Fibroblast of upper back skin (primary cell): Measurements from ENCODE around the gene STK33.

Experiments used
- DNase-seq: peaks from one replicate; pipeline ENCODE4 v3.0.0-alpha.2; 2013

Gene STK33

GRCh38 chr11:8601376-8602133, 7.5 kb upstream of the STK33 start:
- DNase-seq = no peak

GRCh38 chr11:8598506-8598905, 4.5 kb upstream of the STK33 start:
- no peak for DNase-seq

DNA sequence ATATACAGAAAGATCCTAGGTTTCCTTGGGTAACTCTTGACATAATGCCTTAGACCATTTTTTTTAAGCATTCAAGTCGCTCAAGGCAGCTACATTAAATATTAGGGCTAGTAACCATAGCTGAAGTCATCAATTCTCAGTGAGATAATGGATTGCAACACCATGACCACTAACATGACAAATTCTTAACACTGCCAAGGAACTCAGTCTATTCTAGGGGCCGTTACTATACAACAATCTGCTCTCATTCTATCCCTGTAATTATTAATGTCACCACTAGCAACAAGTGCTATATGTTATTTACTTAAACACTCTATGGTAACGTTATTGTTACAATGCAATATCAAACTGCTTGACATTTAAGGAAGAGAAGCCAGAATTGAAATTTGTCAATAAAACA, 3.2 kb upstream of the STK33 start:
- DNase-seq = peak; percentile 72

GRCh38 chr11:8596504-8597046, 2.5 kb upstream of the STK33 start:
- DNase-seq = no peak

DNA sequence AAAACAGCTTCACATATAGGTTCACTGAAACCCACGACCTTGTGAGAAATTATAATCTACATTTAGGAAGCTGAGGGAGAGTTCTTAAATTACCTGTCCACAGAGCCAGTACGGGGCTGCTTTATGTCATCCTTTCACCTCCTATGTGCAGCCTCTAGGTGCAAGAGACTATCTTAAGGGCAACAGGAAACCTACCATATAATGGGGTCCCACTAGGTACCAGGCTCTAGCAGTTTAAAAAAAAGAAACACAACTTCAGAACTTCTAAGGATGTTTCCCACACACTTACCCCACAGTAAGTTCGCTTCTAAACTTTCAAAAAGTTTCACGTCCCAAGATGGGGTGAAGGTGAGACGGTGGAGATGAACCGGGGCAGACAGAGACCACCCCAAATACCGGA, 573 bp downstream of the STK33 start:
- DNase-seq = no peak

GRCh38 chr11:8587915-8588314, 6.1 kb downstream of the STK33 start:
- DNase-seq = no peak

- no peak for DNase-seq
These were observed 7.2 kb downstream of the STK33 start for GRCh38 chr11:8586805-8587204.

GRCh38 chr11:8586184-8586583, 7.8 kb downstream of the STK33 start:
- no peak for DNase-seq

DNA sequence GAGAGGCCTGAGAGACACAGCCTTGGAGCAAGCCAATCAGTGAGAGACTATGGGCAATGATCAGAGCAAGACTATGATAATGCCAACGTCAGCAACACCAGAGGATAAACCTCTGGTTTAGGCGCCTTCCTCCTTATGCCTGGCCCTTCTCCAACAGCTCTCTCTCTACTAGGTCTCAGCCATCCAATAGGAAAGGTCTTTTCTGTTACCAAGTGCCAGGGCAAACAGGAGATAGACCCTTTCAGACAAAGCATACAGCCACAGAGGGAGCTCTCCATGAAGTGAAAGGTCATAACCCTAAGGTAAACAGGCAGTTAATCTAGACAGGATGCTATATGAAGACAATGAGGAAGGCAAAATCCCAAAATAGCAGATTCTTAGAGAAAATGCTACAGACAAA, 9.5 kb downstream of the STK33 start:
- DNase-seq = no peak

DNA sequence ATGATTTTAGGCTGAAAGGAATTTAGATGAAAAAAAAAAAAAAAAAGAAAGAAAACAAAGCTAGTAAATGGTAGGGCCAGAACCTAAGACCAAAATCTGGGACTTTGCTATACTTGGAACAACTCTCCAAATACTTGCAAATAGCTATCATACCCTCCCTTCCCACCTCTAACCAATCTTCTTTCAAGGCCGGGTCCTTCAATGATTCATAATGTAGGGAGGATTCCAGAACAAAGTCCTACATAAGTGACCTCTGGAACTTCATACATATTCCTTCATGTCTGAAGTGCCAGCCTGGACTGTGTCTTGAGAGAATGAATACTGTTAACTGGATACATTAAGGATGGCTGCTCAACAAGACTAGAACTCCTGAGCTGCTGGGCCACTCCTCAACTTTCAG, 9.9 kb downstream of the STK33 start:
- peak; percentile 67 for DNase-seq

GRCh38 chr11:8581300-8581699, 12.7 kb downstream of the STK33 start:
- DNase-seq = no peak

GRCh38 chr11:8577791-8578581, 16.0 kb downstream of the STK33 start:
- peak; percentile 24 for DNase-seq

GRCh38 chr11:8574798-8575197, 19.2 kb downstream of the STK33 start:
- no peak for DNase-seq

- no peak for DNase-seq
These were observed 20.3 kb downstream of the STK33 start for GRCh38 chr11:8573777-8574176.

DNA sequence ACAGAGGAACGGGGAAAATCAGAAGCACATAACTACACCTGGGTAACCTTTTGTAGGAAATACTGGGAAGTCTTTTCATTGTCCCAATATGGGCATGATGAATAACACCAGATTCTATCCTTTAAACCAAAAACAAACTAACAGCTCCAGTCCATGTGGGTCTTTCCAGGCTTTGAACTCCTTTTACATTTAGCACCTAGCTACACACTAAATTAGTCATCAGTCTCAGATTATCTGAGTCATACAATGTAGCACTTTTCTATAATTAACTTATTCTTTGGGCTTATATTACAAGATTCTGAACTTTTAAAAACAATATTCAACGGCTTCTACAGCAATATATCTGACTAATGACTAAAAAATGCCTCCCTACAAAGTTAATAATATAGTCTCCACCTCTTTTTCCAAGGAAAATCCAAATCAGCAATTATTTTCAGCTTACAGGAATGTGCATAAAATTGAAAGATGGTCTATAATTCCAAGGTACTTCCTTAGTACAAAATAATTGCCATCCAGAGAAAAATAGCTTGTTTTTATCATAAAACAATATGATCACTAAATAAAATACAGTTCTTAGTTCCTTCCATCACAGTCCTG, 26.3 kb downstream of the STK33 start:
- peak; percentile 42 for DNase-seq

GRCh38 chr11:8566613-8567210, 27.3 kb downstream of the STK33 start:
- peak; percentile 52 for DNase-seq

DNA sequence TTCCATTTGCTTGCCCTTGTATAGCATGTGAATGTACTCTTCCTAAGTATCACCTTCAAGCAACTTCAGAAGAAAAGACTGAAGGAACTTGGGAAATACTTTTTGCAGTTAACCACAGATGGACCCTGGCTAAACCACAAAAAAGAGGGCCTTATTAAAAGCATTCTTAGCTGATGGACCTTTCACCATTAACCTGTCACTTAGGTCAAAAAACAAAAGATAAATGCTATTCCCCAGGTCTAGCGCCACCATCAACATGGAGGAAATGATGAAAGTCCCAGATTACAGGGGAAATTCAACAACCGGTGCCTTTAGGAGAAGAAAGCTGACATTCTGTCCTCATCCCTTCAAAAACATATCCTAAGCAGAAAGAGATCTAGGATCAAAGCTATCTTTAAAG, 29.5 kb downstream of the STK33 start:
- no peak for DNase-seq

- DNase-seq = no peak
These were observed 32.6 kb downstream of the STK33 start for GRCh38 chr11:8561461-8561860.

- no peak for DNase-seq
These were observed 35.6 kb downstream of the STK33 start for GRCh38 chr11:8558436-8558835.

DNA sequence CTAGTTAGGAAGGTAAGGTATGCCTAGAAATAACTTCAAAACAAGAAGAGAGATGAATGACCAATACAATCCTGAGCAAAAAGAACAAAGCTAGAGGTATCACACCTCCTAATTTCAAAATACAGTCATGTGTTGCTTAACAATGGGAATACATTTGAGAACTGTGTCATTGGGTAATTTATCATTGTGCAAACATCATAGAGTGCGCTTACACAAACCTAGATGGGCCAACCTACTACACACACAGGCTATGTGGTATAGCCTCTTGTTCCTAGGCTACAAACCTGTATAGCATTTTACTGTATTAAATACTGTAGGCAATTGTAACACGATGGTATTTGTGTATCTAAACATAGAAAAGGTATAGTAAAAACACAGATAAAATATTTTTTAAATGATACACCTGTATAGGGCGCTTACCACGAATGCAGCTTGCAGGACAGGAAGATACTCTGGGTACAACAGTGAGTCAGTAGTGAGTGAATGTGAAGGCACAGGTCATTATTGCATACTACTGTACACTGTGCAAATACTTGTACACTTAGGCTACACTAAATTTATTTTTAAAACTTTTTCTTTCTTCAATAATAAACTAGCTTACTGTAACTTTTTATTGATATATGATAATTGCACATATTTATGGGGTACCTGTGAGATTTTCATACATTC, 48.2 kb downstream of the STK33 start:
- no peak for DNase-seq

DNA sequence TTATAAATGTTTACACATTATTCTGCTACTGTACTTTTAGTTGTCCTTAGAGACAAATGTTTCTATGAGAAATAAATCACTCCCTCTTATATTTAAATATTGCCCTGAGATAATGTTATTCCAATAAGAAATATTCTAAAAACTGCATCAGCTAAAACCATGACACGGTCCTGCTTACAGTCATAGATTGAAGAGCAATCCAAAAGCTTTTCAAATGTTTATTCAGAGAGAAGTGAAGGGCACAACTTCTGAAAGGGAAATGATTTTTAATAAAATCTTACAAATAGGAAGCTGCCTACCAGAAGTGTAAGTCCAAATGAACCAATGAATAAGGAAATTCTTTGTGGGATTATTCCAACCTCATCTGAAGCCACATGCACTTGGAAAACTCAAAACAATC, 49.2 kb downstream of the STK33 start:
- no peak for DNase-seq

DNA sequence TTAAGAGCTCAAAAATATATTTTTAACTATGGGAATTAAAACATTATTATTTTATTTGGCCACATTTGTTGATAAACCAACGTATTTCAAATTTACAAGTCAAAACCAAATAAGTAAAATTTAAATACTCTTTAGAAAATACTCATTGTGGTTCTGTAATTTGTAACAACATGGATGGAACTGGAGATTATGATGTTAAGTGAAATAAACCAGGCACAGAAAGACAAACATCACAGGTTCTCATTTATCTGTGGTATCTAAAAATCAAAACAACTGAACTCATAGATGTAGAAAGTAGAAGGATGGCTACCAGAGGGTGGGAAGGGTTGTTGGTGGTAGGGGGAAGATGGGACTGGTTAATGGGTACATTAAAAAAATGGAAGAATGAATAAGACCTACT, 50.8 kb downstream of the STK33 start:
- no peak for DNase-seq

DNA sequence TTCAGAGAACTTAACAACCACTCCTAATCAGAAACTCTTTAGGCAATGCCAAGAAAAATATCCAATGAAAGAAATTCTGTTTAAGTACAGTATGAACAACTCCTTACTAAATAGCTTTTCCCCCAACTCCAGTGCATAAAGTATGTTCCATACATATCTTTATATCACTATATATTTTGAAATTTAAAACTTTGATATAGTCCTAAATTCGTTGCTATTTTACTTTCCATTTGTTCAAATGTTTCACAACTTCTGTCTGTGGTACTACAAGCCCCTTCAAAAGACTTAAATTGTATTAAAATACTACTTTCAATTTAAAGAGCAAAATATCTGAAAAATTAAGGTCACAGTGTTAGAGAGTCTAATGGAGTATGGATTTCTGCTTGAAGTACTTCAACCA, 52.6 kb downstream of the STK33 start:
- DNase-seq = no peak
